GM12891 (cell line): Measurements from ENCODE around the gene RRP15.

ENCODE experiments used
- POLR2A ChIP-seq: IDR thresholded peaks from 2 replicates; pipeline ENCODE4 v1.6.1; 2011; ENCODE audit warnings: low read depth, low read length, control low read depth
- POLR2AphosphoS5 ChIP-seq: IDR thresholded peaks from 2 replicates; pipeline ENCODE4 v1.6.1; 2011; ENCODE audit warnings: low read depth, low read length, control low read depth
- POU2F2 ChIP-seq: IDR thresholded peaks from 2 replicates; pipeline ENCODE4 v1.6.1; 2011; ENCODE audit warnings: low read depth, mild to moderate bottlenecking, control low read depth, low read length, moderate library complexity
- SPI1 ChIP-seq: IDR thresholded peaks from 2 replicates; pipeline ENCODE4 v1.6.1; 2011; ENCODE audit warnings: low read depth, low read length, control low read depth
- TAF1 ChIP-seq: IDR thresholded peaks from 2 replicates; pipeline ENCODE4 v1.6.1; 2011; ENCODE audit warnings: low read depth, low read length, control low read depth

DNA sequence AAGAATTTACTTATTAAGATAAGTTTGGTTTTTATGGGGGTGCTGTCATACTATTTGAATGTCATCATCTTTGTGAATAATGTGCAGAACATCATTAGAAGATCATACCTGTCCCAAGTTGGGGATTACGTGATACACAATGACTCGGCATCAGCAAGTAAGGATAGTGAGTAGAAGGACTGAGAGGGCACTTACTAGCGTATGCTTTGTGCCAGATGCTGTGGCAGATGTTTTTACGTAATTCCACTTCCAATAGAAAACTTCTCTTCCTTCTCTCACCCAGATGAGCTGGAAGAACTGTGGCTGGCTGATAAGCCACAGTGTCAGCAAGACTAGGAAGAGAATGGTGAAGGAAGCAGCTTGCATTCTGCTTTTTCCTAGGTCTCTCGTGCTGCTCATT is 32.0 kb downstream of the RRP15 start:
- TF ChIP-seq POLR2AphosphoS5, result no peak
- no peak for TF ChIP-seq TAF1
- no peak for TF ChIP-seq POLR2A
- TF ChIP-seq POU2F2, result no peak
- no peak for TF ChIP-seq SPI1
